22Rv1 (cell line): Measurements from ENCODE around the gene TBC1D22B.

ENCODE experiments used
- CTCF ChIP-seq: fragments of 450-650 bp; IDR thresholded peaks from 2 replicates; pipeline ENCODE4 v1.5.1; 2017; ENCODE audit warnings: mild to moderate bottlenecking
- ZFX ChIP-seq: fragments of 450-650 bp; IDR thresholded peaks from 2 replicates; pipeline ENCODE4 v1.6.1; 2017; ENCODE audit warnings: antibody characterized with exemption, borderline replicate concordance

GRCh38 chr6:37269105-37269504 is 11.5 kb downstream of the TBC1D22B start:
- TF ChIP-seq ZFX (no peak), CTCF (no peak)
